Medulla oblongata (tissue), 1 donor: ENCODE measurements around the gene LRP1-AS.

ENCODE experiments used
- DNase-seq: peaks from one replicate; pipeline ENCODE4 v3.0.0-alpha.2; 2015; ENCODE audit errors: extremely low spot score

LRP1-AS gene

GRCh38 chr12:57141249-57141648 is 6.2 kb downstream of the LRP1-AS start:
- no peak for DNase-seq

GRCh38 chr12:57139796-57140649 is 7.4 kb downstream of the LRP1-AS start:
- no peak for DNase-seq

- no peak for DNase-seq
These were observed 8.7 kb downstream of the LRP1-AS start for GRCh38 chr12:57138526-57139272.

GRCh38 chr12:57135527-57136326 is 11.7 kb downstream of the LRP1-AS start:
- peak; percentile 89 for DNase-seq

GRCh38 chr12:57134949-57135348 is 12.5 kb downstream of the LRP1-AS start:
- DNase-seq: no peak

GRCh38 chr12:57133916-57134315 is 13.5 kb downstream of the LRP1-AS start:
- no peak for DNase-seq

- DNase-seq: no peak
These were observed 14.3 kb downstream of the LRP1-AS start for GRCh38 chr12:57133013-57133569.

- no peak for DNase-seq
These were observed 15.3 kb downstream of the LRP1-AS start for GRCh38 chr12:57131896-57132744.

GRCh38 chr12:57130941-57131340 is 16.5 kb downstream of the LRP1-AS start:
- no peak for DNase-seq

- DNase-seq: peak; percentile 41
These were observed 17.5 kb downstream of the LRP1-AS start for GRCh38 chr12:57129889-57130288.

GRCh38 chr12:57129321-57129842 is 18.0 kb downstream of the LRP1-AS start:
- DNase-seq: no peak

- no peak for DNase-seq
These were observed 18.7 kb downstream of the LRP1-AS start for GRCh38 chr12:57128519-57129247.

GRCh38 chr12:57127726-57128518 is 19.5 kb downstream of the LRP1-AS start, which contains the start of gene LRP1:
Gene LRP1, plus strand, starts transcription at chr12:57128483. Its CDS starts 482 bp downstream, at chr12:57128965.
- DNase-seq: peak; percentile 87

- DNase-seq: peak; percentile 68
These were observed 20.2 kb downstream of the LRP1-AS start for GRCh38 chr12:57127101-57127725.

- no peak for DNase-seq
These were observed 20.9 kb downstream of the LRP1-AS start for GRCh38 chr12:57126561-57126960.

GRCh38 chr12:57126061-57126460 is 21.4 kb downstream of the LRP1-AS start:
- DNase-seq: no peak

- peak; percentile 90 for DNase-seq
These were observed 23.1 kb downstream of the LRP1-AS start for GRCh38 chr12:57124261-57124877.

GRCh38 chr12:57123813-57124212 is 23.6 kb downstream of the LRP1-AS start:
- DNase-seq: no peak
